Tibial nerve (tissue), 3 donors: ENCODE measurements around the gene GNG7.

Source experiments
- POLR2A ChIP-seq, 2 donors: fragments of 450-650 bp; IDR thresholded peaks; one replicate each; pipeline ENCODE4 v1.6.1; 2017; ENCODE audit warnings: antibody characterized with exemption in 2 of 2, mild to moderate bottlenecking in 2 of 2, moderate library complexity in 2 of 2
- TF ChIP-seq, protein P1 (sequence below), 5 experiments: fragments of 200-600 bp in 3 of 5; fragments of 450-650 bp in 2 of 5; sonication (generic) in 3 of 5; IDR thresholded peaks; one replicate each; pipeline ENCODE4 v1.5.1; 2016 to 2019; ENCODE audit warnings: antibody characterized with exemption in 5 of 5, mild to moderate bottlenecking in 3 of 5, moderate library complexity in 2 of 5

DNA sequence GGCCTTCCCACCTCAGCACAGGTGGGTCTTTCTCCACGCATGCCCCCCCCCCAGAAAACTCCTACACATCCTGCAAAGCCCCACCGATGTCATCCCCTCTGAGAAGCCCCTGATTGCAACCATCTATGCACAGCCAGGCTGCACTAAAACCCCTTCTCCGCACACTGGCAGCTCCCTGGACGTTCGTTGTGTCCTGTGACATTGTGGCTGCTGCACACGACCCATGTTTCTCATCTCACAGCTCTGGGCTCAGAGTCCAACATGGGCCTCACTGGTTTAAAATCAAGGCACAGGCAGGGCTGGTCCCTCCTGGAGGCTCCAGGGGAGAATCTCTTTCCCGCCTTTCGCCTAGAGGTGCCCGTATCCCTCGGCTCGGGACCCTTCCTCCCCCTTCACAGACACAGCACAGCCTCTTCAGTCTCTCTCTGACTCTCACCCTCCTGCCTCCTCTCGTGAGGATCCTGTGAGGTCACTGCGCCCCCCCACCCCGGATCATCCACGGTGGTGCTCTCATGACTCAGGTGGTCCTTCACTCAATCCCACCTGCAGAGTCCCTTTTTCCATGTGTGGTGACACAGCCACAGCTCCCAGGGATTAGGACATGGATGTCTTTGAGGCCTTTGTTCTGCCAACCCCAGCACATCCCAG, 155.3 kb downstream of the GNG7 start:
- TF ChIP-seq POLR2A (IDR thresholded peaks at IDR 0.05) = no peak
- TF ChIP-seq, protein P1, sequence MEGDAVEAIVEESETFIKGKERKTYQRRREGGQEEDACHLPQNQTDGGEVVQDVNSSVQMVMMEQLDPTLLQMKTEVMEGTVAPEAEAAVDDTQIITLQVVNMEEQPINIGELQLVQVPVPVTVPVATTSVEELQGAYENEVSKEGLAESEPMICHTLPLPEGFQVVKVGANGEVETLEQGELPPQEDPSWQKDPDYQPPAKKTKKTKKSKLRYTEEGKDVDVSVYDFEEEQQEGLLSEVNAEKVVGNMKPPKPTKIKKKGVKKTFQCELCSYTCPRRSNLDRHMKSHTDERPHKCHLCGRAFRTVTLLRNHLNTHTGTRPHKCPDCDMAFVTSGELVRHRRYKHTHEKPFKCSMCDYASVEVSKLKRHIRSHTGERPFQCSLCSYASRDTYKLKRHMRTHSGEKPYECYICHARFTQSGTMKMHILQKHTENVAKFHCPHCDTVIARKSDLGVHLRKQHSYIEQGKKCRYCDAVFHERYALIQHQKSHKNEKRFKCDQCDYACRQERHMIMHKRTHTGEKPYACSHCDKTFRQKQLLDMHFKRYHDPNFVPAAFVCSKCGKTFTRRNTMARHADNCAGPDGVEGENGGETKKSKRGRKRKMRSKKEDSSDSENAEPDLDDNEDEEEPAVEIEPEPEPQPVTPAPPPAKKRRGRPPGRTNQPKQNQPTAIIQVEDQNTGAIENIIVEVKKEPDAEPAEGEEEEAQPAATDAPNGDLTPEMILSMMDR (IDR thresholded peaks at IDR 0.05) = no peak
